Renal pelvis (tissue), 4 donors: ENCODE data around the gene TH. TPM values are rescaled to one million over a fixed set of nuclear protein-coding genes. Genes with fewer than 3 reads are reported as not detected.
"Not testable (repeated sequence)": the region's sequence is repeated elsewhere in the genome, so short reads cannot be mapped to it uniquely, and the experiment has no call there.

ENCODE experiments used
- DNase-seq: peaks from one replicate; pipeline ENCODE4 v3.0.0-alpha.2; 2013
- polyA plus RNA-seq, 3 donors: library from polyadenylated mRNA; unstranded; fragments of 120-200 nt; gene quantifications; one replicate each; pipeline ENCODE4 v1.2.1, GENCODE V29; 2013; ENCODE audit not compliant: insufficient read length in 3 of 3

The TH gene
- polyA plus RNA-seq, 3 donors, result 1.5 to 1.7 (median 1.6) TPM

DNA sequence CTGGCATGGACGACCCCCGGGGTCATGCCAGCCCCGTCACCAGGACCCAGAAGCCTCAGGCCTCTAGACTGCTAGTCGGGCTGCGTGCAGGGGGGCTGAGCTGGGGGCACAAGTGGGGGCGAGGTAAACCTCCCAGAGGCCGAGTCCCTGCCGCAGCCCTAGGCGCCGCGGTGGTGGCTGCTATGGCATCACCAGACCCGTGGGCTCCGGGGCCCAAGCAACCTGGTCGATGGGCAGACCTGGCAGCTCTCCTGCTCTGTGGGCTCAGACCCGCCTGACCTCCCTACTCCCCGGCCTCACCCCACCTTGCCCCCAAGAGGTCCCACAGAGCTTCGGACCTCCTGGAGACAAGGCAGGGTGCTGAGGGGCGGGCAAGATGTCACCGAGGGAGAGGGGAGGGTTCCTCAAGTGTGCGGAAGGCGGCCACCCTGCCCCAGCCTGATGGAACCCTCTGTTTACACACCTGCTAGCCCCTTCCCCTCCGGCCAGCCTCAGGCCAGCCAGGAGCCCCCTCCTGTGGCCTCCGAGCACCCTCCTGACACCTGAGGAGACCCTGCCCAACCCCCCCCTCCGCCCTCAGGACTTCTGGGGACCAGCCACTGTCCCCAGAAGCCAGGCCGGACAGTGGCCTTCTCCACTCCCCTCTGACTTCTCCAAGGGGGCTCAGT, 41.8 kb downstream of the TH start:
- DNase-seq, result no peak

GRCh38 chr11:2129308-2129698, 42.3 kb downstream of the TH start:
- DNase-seq, result no peak

DNA sequence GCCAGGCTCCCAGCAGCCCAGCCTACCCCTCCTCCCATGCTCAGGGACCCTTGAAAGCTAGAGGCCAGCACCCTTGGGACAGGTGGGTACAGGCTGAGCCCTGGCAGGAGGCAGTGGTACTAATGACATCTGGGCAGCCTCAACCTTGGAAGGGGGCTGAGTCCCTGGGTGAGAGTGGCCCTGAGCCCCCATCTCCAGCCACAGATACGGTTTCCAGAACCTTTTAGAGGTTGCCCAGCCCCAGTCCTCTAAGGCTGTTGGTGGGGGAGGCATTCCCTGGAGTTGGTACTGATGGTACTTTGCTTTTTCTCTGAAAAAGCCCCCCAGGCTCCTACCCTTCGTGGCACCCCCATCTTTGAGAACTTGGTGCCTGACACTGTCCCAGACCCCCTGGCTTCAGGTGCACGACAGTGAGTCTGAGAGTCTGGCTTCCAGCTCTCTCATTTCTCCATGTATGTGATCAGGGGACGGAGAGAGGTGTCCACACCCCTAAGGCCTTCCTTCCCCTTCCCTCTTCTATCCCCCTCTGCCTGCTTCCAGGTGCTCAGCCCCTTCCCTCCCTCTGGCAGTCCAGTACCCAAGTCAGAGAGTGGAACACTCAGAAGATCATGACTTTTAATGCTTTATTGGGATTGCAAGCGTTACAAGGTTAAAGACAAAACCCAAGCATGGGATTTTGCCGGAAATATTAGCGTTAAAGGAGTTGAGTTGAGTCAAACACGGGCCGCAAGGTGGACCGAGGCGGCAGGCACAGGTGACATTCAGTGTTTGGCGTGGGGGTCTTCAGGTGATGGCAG, 42.9 kb downstream of the TH start:
- no peak for DNase-seq

- DNase-seq, result no peak
Observed at GRCh38 chr11:2128130-2128510, 43.5 kb downstream of the TH start.

GRCh38 chr11:2127482-2128129, 44.0 kb downstream of the TH start:
- no peak for DNase-seq

DNA sequence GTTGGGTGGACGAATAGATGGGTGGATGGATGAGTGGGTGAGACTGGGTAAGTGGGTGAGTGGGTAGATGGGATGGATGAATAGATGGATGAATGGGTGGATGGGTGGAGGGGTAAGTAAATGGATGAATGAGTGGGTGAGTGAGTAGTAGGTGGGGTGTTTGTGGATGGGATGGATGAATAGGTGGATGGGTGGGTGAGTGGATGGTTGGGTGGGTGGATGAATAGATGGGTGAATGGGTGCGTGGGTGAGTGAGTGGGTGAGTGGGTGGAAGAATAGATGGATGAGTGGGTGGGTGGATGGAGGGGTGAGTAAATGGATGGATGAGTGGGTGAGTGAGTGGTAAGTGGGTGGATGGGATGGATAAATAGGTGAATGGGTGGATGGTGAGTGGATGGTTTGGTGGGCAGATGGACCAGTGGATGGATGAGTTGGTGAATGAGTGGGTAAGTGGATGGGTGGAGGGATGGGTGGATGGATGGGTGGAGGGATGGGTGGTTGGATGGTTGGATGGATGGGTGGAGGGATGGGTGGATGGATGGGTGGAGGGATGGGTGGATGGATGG, 45.0 kb downstream of the TH start:
- no peak for DNase-seq

DNA sequence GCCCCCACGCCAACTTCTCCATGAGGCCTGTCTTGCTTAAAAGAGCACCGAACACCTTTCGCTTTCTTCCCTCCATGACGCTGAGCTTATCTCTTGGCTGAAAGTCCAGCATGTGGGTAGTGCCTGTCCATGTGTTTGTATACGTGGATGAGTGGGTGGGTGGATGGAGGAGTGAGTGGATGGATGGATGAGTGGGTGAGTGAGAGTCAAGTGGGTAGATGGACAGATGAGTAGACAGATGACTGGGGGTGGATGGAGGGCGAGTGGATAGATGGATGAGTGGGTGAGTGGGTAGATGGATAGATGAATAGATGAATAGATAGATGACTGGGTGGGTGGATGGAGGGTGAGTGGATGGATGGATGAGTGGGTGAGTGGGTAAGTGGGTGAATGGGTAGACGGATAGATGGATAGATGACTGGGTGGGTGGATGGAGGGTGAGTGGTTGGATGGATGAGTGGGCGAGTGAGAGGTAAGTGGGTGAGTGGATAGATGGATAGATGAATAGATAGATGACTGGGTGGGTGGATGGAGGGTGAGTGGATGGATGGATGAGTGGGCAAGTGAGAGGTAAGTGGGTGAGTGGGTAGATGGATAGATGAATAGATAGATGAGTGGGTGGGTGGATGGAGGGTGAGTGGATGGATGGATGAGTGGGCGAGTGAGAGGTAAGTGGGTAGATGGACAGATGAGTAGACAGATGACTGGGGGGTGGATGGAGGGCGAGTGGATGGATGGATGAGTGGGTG, 46.7 kb downstream of the TH start:
- not testable (repeated sequence) for DNase-seq

- DNase-seq, result no peak
Observed at GRCh38 chr11:2123628-2123960, 48.0 kb downstream of the TH start.

- DNase-seq, result no peak
Observed at GRCh38 chr11:2122907-2123627, 48.5 kb downstream of the TH start.

DNA sequence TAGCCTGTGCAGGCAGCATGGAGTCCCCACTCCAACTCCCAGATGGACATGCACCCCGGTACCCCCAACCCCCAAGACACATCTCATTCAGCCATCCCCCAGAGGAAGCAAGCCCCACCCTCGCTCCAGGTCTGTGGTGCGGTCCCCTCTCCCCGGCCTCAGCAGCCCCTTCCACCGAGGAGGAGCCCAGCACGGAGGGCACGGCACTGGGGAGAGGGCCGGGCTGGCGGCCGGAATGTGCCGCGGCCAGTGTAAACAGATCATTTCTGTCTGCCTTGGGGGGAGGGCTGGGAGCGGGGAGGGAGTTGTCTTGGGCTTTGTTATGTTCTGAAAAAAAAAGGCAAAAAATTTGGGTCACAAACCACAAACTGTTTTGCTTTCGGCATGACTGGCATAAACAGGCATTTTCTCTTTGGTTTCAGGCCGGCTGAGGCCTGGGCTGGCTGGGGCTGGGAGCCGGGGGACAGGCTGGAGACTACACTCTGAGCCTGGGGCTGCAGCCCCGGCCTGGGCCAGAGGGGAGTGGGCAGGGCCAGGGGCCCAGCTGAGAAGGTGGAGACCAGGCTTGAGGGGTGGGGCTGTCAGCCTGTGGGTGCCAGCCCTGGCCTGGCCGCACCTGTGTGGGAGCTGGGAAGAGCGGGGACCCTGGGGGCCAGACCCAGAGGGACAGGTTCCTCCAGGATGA, 49.3 kb downstream of the TH start:
- DNase-seq, result no peak

- DNase-seq, result no peak
Observed at GRCh38 chr11:2121227-2122130, 50.1 kb downstream of the TH start.

GRCh38 chr11:2120359-2121100, 51.1 kb downstream of the TH start:
- no peak for DNase-seq

- no peak for DNase-seq
Observed at GRCh38 chr11:2118677-2119076, 52.9 kb downstream of the TH start.

- no peak for DNase-seq
Observed at GRCh38 chr11:2116680-2117079, 54.9 kb downstream of the TH start.

DNA sequence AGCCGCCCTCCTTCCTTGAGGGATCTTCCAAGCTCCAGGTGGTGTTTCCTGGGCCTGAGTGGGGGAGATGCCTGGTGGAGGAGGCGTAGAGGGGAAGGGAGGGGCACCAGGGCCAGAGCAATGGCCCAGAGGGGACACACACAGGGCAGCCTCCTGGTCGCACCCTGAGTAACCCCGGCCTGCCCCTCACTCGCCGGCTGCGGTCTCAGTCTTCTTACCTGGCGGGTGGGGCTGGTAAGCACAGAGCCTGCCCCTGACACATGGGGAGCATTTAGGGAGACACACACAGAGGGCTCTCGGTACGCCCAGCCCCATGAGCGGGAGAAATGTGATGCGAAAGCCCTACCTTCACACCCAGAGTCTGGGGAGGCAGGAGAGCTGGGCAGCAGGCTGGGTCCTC, 56.3 kb downstream of the TH start:
- no peak for DNase-seq

DNA sequence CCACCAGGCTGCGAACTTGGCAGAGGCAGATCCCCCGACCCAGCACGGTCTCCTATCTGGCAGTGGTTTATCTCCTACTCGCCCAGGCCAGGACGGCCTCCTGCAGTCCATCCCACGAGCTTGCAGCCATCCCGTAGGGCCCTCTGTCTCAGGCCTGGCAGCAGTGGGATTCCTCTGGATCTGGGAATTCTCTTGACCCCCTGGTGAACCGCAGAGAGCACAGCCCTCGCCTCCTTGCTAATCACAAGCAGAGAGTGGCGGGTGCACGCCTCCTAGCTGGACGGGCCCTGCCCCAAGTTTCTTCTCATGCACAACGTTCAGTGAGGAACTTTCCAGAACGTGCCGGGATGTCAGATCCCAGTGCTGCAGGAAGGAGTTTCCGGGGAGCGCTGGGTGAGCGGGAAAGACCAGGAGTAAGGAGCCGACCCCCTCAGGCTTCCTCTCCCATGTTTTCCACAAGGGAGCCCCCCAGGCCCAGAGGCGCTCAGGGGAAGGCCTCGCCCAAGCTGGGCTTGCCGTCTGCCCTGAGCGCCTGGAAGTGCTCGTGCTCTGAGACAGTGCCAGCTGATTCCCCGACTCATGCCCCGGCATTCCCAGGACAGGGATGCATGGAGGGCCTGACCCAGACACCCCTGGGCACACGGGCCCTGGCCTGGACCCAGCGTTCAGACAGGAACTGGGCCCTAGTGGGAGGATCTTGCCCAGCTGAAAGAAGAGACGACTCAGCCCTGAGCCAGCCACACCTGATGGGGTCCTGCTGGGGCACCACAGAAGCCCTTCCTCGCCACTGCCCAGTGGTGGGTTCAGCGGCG, 57.0 kb downstream of the TH start:
- no peak for DNase-seq
